HCT116 (cell line): Measurements from ENCODE around the gene CNTNAP5. TPM values are rescaled to one million over a fixed set of nuclear protein-coding genes. Genes with fewer than 3 reads are reported as not detected.

Source experiments
- ATAC-seq: fragments of 200-7000 bp; cut with Tn5 transposase; 2 replicates; pipeline ENCODE4 v1.9.1; 2020; ENCODE audit warnings: mild to moderate bottlenecking, moderate library complexity
- BruUV-seq: library from RNA; stranded (reverse); fragments of 400-500 nt; replicated peaks from 2 replicates; lab custom pipeline; 2021; lab: Mats Ljungman, UMichigan
- CTCF ChIA-PET: fragments of 300-600 bp; sonication (Branson Sonifier 250); formaldehyde crosslinking; loops from one replicate; lab custom pipeline; 2021; ENCODE audit warnings: antibody characterized with exemption; lab: Charles Lee
- POLR2A ChIA-PET: fragments of 300-600, 350-600 bp; sonication (Branson Sonifier 250); formaldehyde crosslinking; loops from one replicate; lab custom pipeline; 2021; ENCODE audit warnings: antibody characterized with exemption; lab: Charles Lee
- RAD21 ChIA-PET, 2 experiments: fragments of 300-600 bp; sonication (Branson Sonifier 250); formaldehyde crosslinking; loops; one replicate each; lab custom pipeline; 2023; ENCODE audit warnings: low total read pairs in 2 of 2; ENCODE audit not compliant: uncharacterized antibody in 2 of 2, unreplicated experiment in 2 of 2, low non-redundant PET in 1 of 2; lab: Charles Lee
- DNase-seq: peaks from one replicate; pipeline ENCODE4 v3.0.0-alpha.2; 2010; ENCODE audit warnings: low read depth, low spot score
- H2AFZ ChIP-seq: fragments of 200-600 bp; shearing (Covaris generic), sonication (generic); 2 replicates; pipeline ENCODE4 v1.6.1; 2017; ENCODE audit warnings: low read depth, mixed run types, mixed read lengths, antibody characterized with exemption, low read length; ENCODE audit not compliant: poor library complexity, severe bottlenecking
- H3K27ac ChIP-seq: 2 replicates; pipeline ENCODE4 v1.5.1; 2012; ENCODE audit warnings: low read depth, low read length
- H3K27me3 ChIP-seq: fragments of 200-600 bp; sonication (generic); 2 replicates; pipeline ENCODE4 v1.6.1; 2016; ENCODE audit warnings: mixed run types, low read length, mixed read lengths; ENCODE audit not compliant: insufficient read depth
- H3K36me3 ChIP-seq, 2 experiments: fragments of 200-500 bp in 1 of 2; fragments of 200-600 bp in 1 of 2; sonication (Bioruptor generic) in 1 of 2; sonication (generic) in 1 of 2; 2 replicates each; pipeline versions ENCODE4 v1.5.1 to v1.6.1; 2014 to 2016; ENCODE audit warnings: low read length in 2 of 2, inconsistent platforms in 1 of 2, mixed read lengths in 1 of 2, mixed run types in 1 of 2; ENCODE audit not compliant: insufficient read depth in 2 of 2, control insufficient read depth in 1 of 2
- H3K4me1 ChIP-seq, 2 experiments: fragments of 200-600 bp in 1 of 2; sonication (generic) in 1 of 2; 2 replicates each; pipeline versions ENCODE4 v1.5.1 to v1.6.1; 2012 to 2017; ENCODE audit warnings: low read length in 2 of 2, inconsistent platforms in 1 of 2, mild to moderate bottlenecking in 1 of 2, mixed read lengths in 1 of 2, mixed run types in 1 of 2, moderate library complexity in 1 of 2; ENCODE audit not compliant: insufficient read depth in 2 of 2, control insufficient read depth in 1 of 2
- H3K4me2 ChIP-seq: fragments of 200-600 bp; sonication (generic); 2 replicates; pipeline ENCODE4 v1.6.1; 2017; ENCODE audit warnings: mixed run types, low read length, mixed read lengths
- H3K4me3 ChIP-seq, 2 experiments: fragments of 200-600 bp in 1 of 2; sonication (generic) in 1 of 2; replicated peaks in 1 of 2; 2 replicates each; pipeline ENCODE4 v1.5.1; 2011 to 2016; ENCODE audit warnings: low read length in 2 of 2, control low read depth in 1 of 2, low read depth in 1 of 2, mild to moderate bottlenecking in 1 of 2, mixed read lengths in 1 of 2, mixed run types in 1 of 2
- H3K79me2 ChIP-seq: fragments of 200-600 bp; sonication (generic); 2 replicates; pipeline ENCODE4 v1.6.1; 2017; ENCODE audit warnings: mild to moderate bottlenecking, mixed run types, low read length, moderate library complexity, mixed read lengths; ENCODE audit not compliant: insufficient read depth
- H3K9ac ChIP-seq: fragments of 200-600 bp; sonication (generic); 2 replicates; pipeline ENCODE4 v1.6.1; 2016; ENCODE audit warnings: low read length, mixed read lengths
- H3K9me2 ChIP-seq: fragments of 200-600 bp; sonication (generic), shearing (Covaris generic); 2 replicates; pipeline ENCODE4 v1.6.1; 2017; ENCODE audit warnings: mixed run types, mild to moderate bottlenecking, moderate library complexity; ENCODE audit not compliant: insufficient read depth
- H3K9me3 ChIP-seq, 2 experiments: fragments of 200-500 bp in 1 of 2; fragments of 200-600 bp in 1 of 2; sonication (Bioruptor generic) in 1 of 2; sonication (generic) in 1 of 2; 2 replicates each; pipeline ENCODE4 v1.6.1; 2014 to 2017; ENCODE audit warnings: low read length in 2 of 2, mixed read lengths in 2 of 2, inconsistent platforms in 1 of 2, low read depth in 1 of 2, mild to moderate bottlenecking in 1 of 2, mixed run types in 1 of 2, moderate library complexity in 1 of 2; ENCODE audit not compliant: control insufficient read depth in 1 of 2, insufficient read depth in 1 of 2
- H4K20me1 ChIP-seq: fragments of 200-600 bp; sonication (generic), shearing (Covaris generic); 2 replicates; pipeline ENCODE4 v1.6.1; 2017; ENCODE audit warnings: mixed run types, mild to moderate bottlenecking, moderate library complexity; ENCODE audit not compliant: insufficient read depth
- CTCF ChIP-seq, 3 experiments: fragments of 200-600 bp in 1 of 3; sonication (generic) in 1 of 3; IDR thresholded peaks in 2 of 3; conservative IDR thresholded peaks in 1 of 3; 2 replicates each; pipeline ENCODE4 v1.5.1; 2012 to 2017; ENCODE audit warnings: low read depth in 2 of 3, low read length in 2 of 3, antibody characterized with exemption in 1 of 3, borderline replicate concordance in 1 of 3, control low read depth in 1 of 3, mild to moderate bottlenecking in 1 of 3, mixed read lengths in 1 of 3, mixed run types in 1 of 3, moderate library complexity in 1 of 3; ENCODE audit not compliant: insufficient read depth in 1 of 3
- ELF1 ChIP-seq: IDR thresholded peaks from 2 replicates; pipeline ENCODE4 v1.6.1; 2012; ENCODE audit warnings: low read depth, borderline replicate concordance
- EZH2 ChIP-seq: fragments of 200-600 bp; sonication (generic); IDR thresholded peaks from 2 replicates; pipeline ENCODE4 v1.6.1; 2017; ENCODE audit warnings: antibody characterized with exemption, mixed run types
- EZH2phosphoT487 ChIP-seq: fragments of 200-600 bp; IDR thresholded peaks from 2 replicates; pipeline ENCODE4 v1.6.1; 2018; ENCODE audit warnings: antibody characterized with exemption, borderline replicate concordance
- FOSL1 ChIP-seq: IDR thresholded peaks from 2 replicates; pipeline ENCODE4 v1.6.1; 2012; ENCODE audit warnings: low read depth
- POLR2A ChIP-seq: IDR thresholded peaks from 2 replicates; pipeline ENCODE4 v1.7.0; 2011; ENCODE audit warnings: borderline replicate concordance; ENCODE audit not compliant: insufficient read depth, insufficient read length; ENCODE audit errors: extremely low read depth
- POLR2AphosphoS5 ChIP-seq: IDR thresholded peaks from 2 replicates; pipeline ENCODE4 v1.6.1; 2011; ENCODE audit warnings: mild to moderate bottlenecking, low read depth, low read length, moderate library complexity
- SIN3A ChIP-seq: IDR thresholded peaks from 2 replicates; pipeline ENCODE4 v1.6.1; 2012; ENCODE audit warnings: low read depth
- ZFX ChIP-seq: fragments of 450-650 bp; IDR thresholded peaks from 2 replicates; pipeline ENCODE4 v1.6.1; 2017
- ZNF274 ChIP-seq: fragments of 200-500 bp; sonication (Bioruptor generic); IDR thresholded peaks from 2 replicates; pipeline ENCODE4 v1.6.1; 2014; ENCODE audit warnings: mild to moderate bottlenecking, low read depth, low read length, inconsistent platforms
- intact Hi-C: fragments of 100-400 bp; cut with micrococcal nuclease; formaldehyde crosslinking; loops from 2 replicates; pipeline ENCODE4 v1.10.0; 2022
- total RNA-seq: library from RNA; stranded (reverse); gene quantifications from one replicate; pipeline ENCODE4 v1.2.1, GENCODE V29; 2021; ENCODE audit not compliant: unreplicated experiment
- TF ChIP-seq, protein P1 (sequence below): IDR thresholded peaks from 2 replicates; pipeline ENCODE4 v1.6.1; 2011; ENCODE audit warnings: mild to moderate bottlenecking, low read length, moderate library complexity; ENCODE audit not compliant: insufficient replicate concordance; ENCODE audit errors: extremely low read depth

Gene CNTNAP5
- total RNA-seq, 1 experiment from 2014 or later: not detected

DNA sequence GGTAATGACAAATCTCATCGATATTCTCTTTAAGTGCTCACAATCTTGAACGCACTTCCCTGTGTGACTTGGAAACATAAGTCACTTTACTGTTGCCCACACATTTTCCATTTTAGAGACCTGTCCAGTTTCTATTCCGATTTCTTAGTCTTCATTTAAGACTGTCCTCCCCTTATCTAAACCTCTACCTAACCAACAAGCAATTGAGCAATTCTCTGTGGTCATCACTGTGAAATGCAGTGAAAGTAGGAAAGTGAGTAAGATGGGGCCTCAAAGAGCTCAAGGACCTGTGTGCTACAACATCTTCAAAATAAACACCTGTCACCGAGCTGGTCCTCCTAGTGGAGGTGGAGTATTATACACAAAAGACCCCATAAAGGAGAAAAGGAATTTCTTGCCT lies 184.4 kb downstream of the CNTNAP5 start:
- ChIA-PET POLR2A (no interaction called here), CTCF (no interaction called here), RAD21 (no interaction called here)
- Histone ChIP-seq H3K9me3 (peaks cover 6 to 26% of the 10 kb centered on the region in 2 experiments; a peak in 2 of 4 replicates), H4K20me1 (no peaks in the 10 kb centered on the region), H3K79me2 (no peaks in the 10 kb centered on the region), H3K27ac (no peak overlapping the region), H3K4me1 (no peaks in the 10 kb centered on the region), H3K4me2 (no peak overlapping the region), H3K36me3 (no peaks in the 10 kb centered on the region), H3K9me2 (no peaks in the 10 kb centered on the region), H3K27me3 (no peaks in the 10 kb centered on the region), H2AFZ (no peak overlapping the region), H3K9ac (no peak overlapping the region), H3K4me3 (no peak overlapping the region)
- BruUV-seq: no TSS peak
- intact Hi-C loops: no loop called here
- DNase-seq (no peak), ATAC-seq (no peak)
- TF ChIP-seq POLR2AphosphoS5 (no peak), ZFX (no peak), POLR2A (no peak), SIN3A (no peak), FOSL1 (no peak), EZH2phosphoT487 (no peak)
- TF ChIP-seq, protein P1, sequence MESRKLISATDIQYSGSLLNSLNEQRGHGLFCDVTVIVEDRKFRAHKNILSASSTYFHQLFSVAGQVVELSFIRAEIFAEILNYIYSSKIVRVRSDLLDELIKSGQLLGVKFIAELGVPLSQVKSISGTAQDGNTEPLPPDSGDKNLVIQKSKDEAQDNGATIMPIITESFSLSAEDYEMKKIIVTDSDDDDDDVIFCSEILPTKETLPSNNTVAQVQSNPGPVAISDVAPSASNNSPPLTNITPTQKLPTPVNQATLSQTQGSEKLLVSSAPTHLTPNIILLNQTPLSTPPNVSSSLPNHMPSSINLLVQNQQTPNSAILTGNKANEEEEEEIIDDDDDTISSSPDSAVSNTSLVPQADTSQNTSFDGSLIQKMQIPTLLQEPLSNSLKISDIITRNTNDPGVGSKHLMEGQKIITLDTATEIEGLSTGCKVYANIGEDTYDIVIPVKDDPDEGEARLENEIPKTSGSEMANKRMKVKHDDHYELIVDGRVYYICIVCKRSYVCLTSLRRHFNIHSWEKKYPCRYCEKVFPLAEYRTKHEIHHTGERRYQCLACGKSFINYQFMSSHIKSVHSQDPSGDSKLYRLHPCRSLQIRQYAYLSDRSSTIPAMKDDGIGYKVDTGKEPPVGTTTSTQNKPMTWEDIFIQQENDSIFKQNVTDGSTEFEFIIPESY: no peak

- RAD21 ChIA-PET: no interaction called here
- CTCF ChIA-PET: no interaction called here
- no peak overlapping the region for H3K9ac ChIP-seq
- DNase-seq: no peak
- no peak for ATAC-seq
- no TSS peak for BruUV-seq
- no peaks in the 10 kb centered on the region for H3K9me2 ChIP-seq
- H3K79me2 ChIP-seq: no peaks in the 10 kb centered on the region
- POLR2A ChIA-PET: no interaction called here
- intact Hi-C loops: no loop called here
- no peaks in the 10 kb centered on the region for H3K36me3 ChIP-seq
- H3K27me3 ChIP-seq: no peaks in the 10 kb centered on the region
- no peak overlapping the region for H3K4me2 ChIP-seq
- H3K9me3 ChIP-seq: peaks cover 6 to 17% of the 10 kb centered on the region in 2 experiments; a peak in 2 of 4 replicates
- no peak overlapping the region for H2AFZ ChIP-seq
- TF ChIP-seq FOSL1 (no peak), CTCF (IDR thresholded peaks at IDR 0.05 in 2 of 3, conservative IDR thresholded peaks at IDR 0.05 in 1 of 3; ENCODE audit: borderline replicate concordance in 1 of 3, insufficient read depth in 1 of 3, low read depth in 2 of 3, low read length in 2 of 3) (no peak), ZNF274 (no peak), ELF1 (no peak), POLR2A (no peak), EZH2phosphoT487 (no peak), ZFX (no peak), EZH2 (no peak)
- no peaks in the 10 kb centered on the region for H3K4me1 ChIP-seq
- H3K4me3 ChIP-seq: no peak overlapping the region
- H3K27ac ChIP-seq: no peak overlapping the region
- H4K20me1 ChIP-seq: no peaks in the 10 kb centered on the region
Measured at GRCh38 chr2:124211461-124211860, 186.4 kb downstream of the CNTNAP5 start.
